HL-60 (cell line): Measurements from ENCODE around the gene CYP26B1.
"Not testable (repeated sequence)": the region's sequence is repeated elsewhere in the genome, so short reads cannot be mapped to it uniquely, and the experiment has no call there.

Experiments used
- DNase-seq, 2 experiments: peaks; one replicate each; pipeline ENCODE4 v3.0.0-alpha.2; 2010 to 2020; ENCODE audit warnings: low read depth in 1 of 2, low spot score in 1 of 2
- H3K27ac ChIP-seq: fragments of 250-450 bp; sonication (Bioruptor Pico); replicated peaks from 2 replicates; pipeline ENCODE4 v1.5.1; 2020; ENCODE audit warnings: mild to moderate bottlenecking, moderate library complexity
- H3K27me3 ChIP-seq: fragments of 250-450 bp; sonication (Bioruptor Pico); 2 replicates; pipeline ENCODE4 v1.5.1; 2021; ENCODE audit warnings: mild to moderate bottlenecking, moderate library complexity; ENCODE audit not compliant: insufficient read depth, poor library complexity, severe bottlenecking
- H3K4me3 ChIP-seq: replicated peaks from 2 replicates; pipeline ENCODE4 v1.5.1; 2011; ENCODE audit warnings: mild to moderate bottlenecking, control low read depth, low read length; ENCODE audit not compliant: insufficient read depth
- CTCF ChIP-seq: IDR thresholded peaks from one replicate; pipeline ENCODE4 v1.5.1; 2011; ENCODE audit warnings: low read length, control low read depth, inconsistent platforms; ENCODE audit not compliant: insufficient read depth
- GABPA ChIP-seq: IDR thresholded peaks from 2 replicates; pipeline ENCODE4 v1.6.1; 2012; ENCODE audit warnings: low read depth
- POLR2AphosphoS5 ChIP-seq: IDR thresholded peaks from 2 replicates; pipeline ENCODE4 v1.6.1; 2012; ENCODE audit warnings: low read depth
- REST ChIP-seq: IDR thresholded peaks from 2 replicates; pipeline ENCODE4 v1.6.1; 2012; ENCODE audit warnings: low read depth; ENCODE audit not compliant: insufficient replicate concordance
- SPI1 ChIP-seq: IDR thresholded peaks from 2 replicates; pipeline ENCODE4 v1.6.1; 2012; ENCODE audit warnings: low read depth, mild to moderate bottlenecking, borderline replicate concordance

Gene CYP26B1

GRCh38 chr2:72086871-72087633 lies 60.6 kb downstream of the CYP26B1 start:
- not testable (repeated sequence) for H3K27ac ChIP-seq, H3K4me3 ChIP-seq, H3K27me3 ChIP-seq, DNase-seq

GRCh38 chr2:72085513-72085912 lies 62.1 kb downstream of the CYP26B1 start:
- Histone ChIP-seq H3K27me3 (no peaks in the 10 kb centered on the region), H3K4me3 (no peak overlapping the region), H3K27ac (no peak overlapping the region)
- DNase-seq, result no peak
- TF ChIP-seq SPI1 (no peak), POLR2AphosphoS5 (no peak), CTCF (no peak), GABPA (no peak), REST (no peak)

GRCh38 chr2:72085036-72085435 lies 62.6 kb downstream of the CYP26B1 start:
- H3K27ac ChIP-seq, result no peak overlapping the region
- TF ChIP-seq CTCF, result no peak
- no peak for TF ChIP-seq REST
- no peak for TF ChIP-seq POLR2AphosphoS5
- no peak for TF ChIP-seq GABPA
- no peak for TF ChIP-seq SPI1
- no peaks in the 10 kb centered on the region for H3K27me3 ChIP-seq
- no peak overlapping the region for H3K4me3 ChIP-seq
- DNase-seq, result no peak

- H3K27ac ChIP-seq, result no peak overlapping the region
- no peak for DNase-seq
- no peak overlapping the region for H3K4me3 ChIP-seq
- H3K27me3 ChIP-seq, result no peaks in the 10 kb centered on the region
- TF ChIP-seq GABPA (no peak), CTCF (no peak), SPI1 (no peak), REST (no peak), POLR2AphosphoS5 (no peak)
Measured at GRCh38 chr2:72084584-72084976, 63.1 kb downstream of the CYP26B1 start.
